Liver (tissue), 9 donors: ENCODE results near the gene NEK8. TPM values are rescaled to one million over a fixed set of nuclear protein-coding genes. Genes with fewer than 3 reads are reported as not detected.

ENCODE experiments used
- DNase-seq: peaks from one replicate; pipeline ENCODE4 v3.0.0-alpha.2; 2017; ENCODE audit warnings: low spot score
- H3K27ac ChIP-seq, 2 donors: one replicate each; pipeline ENCODE4 v1.7.0; 2013; ENCODE audit warnings: inconsistent platforms in 2 of 2, low read length in 2 of 2, control low read depth in 1 of 2, low read depth in 1 of 2, mild to moderate bottlenecking in 1 of 2
- H3K27me3 ChIP-seq, 4 donors: one replicate each; pipeline versions ENCODE4 v1.6.1 to v1.7.0; 2013; ENCODE audit warnings: low read length in 3 of 4, inconsistent platforms in 1 of 4, mild to moderate bottlenecking in 1 of 4, moderate library complexity in 1 of 4; ENCODE audit not compliant: control insufficient read depth in 4 of 4, insufficient read depth in 4 of 4
- H3K36me3 ChIP-seq, 4 donors: one replicate each; pipeline versions ENCODE4 v1.6.1 to v1.7.0; 2013; ENCODE audit warnings: low read length in 3 of 4, mild to moderate bottlenecking in 3 of 4, low read depth in 1 of 4, moderate library complexity in 1 of 4; ENCODE audit not compliant: control insufficient read depth in 4 of 4, insufficient read depth in 3 of 4
- H3K4me1 ChIP-seq, 4 donors: one replicate each; pipeline versions ENCODE4 v1.6.1 to v1.7.0; 2013; ENCODE audit warnings: low read length in 3 of 4, mild to moderate bottlenecking in 3 of 4, moderate library complexity in 1 of 4; ENCODE audit not compliant: control insufficient read depth in 4 of 4, insufficient read depth in 4 of 4
- H3K4me3 ChIP-seq, 3 donors: one replicate each; pipeline versions ENCODE4 v1.6.1 to v1.7.0; 2013; ENCODE audit warnings: low read length in 3 of 3, control low read depth in 1 of 3, low read depth in 1 of 3, mild to moderate bottlenecking in 1 of 3
- H3K9ac ChIP-seq, 2 donors: one replicate each; pipeline ENCODE4 v1.7.0; 2013; ENCODE audit warnings: low read length in 2 of 2, mild to moderate bottlenecking in 2 of 2, moderate library complexity in 2 of 2, control low read depth in 1 of 2, low read depth in 1 of 2
- H3K9me3 ChIP-seq, 4 donors: one replicate each; pipeline versions ENCODE4 v1.6.1 to v1.7.0; 2013; ENCODE audit warnings: low read length in 3 of 4; ENCODE audit not compliant: control insufficient read depth in 4 of 4
- EGR1 ChIP-seq, 2 donors: IDR thresholded peaks; 2 replicates each; pipeline ENCODE4 v1.6.1; 2016 to 2018; ENCODE audit warnings: antibody characterized with exemption in 2 of 2, low read depth in 2 of 2
- FOXA1 ChIP-seq: IDR thresholded peaks from 2 replicates; pipeline ENCODE4 v1.6.1; 2016; ENCODE audit warnings: antibody characterized with exemption
- FOXA2 ChIP-seq: IDR thresholded peaks from 2 replicates; pipeline ENCODE4 v1.6.1; 2016; ENCODE audit warnings: antibody characterized with exemption
- HNF4A ChIP-seq, 2 donors: conservative IDR thresholded peaks; 2 replicates each; pipeline ENCODE4 v1.6.1; 2016; ENCODE audit warnings: antibody characterized with exemption in 2 of 2, mild to moderate bottlenecking in 2 of 2
- JUND ChIP-seq, 2 donors: IDR thresholded peaks; 2 replicates each; pipeline ENCODE4 v1.6.1; 2016; ENCODE audit warnings: antibody characterized with exemption in 2 of 2
- NR2F2 ChIP-seq: IDR thresholded peaks from 2 replicates; pipeline ENCODE4 v1.6.1; 2016; ENCODE audit warnings: antibody characterized with exemption
- RAD21 ChIP-seq, 2 donors: IDR thresholded peaks; 2 replicates each; pipeline ENCODE4 v1.6.1; 2016; ENCODE audit warnings: antibody characterized with exemption in 2 of 2, mild to moderate bottlenecking in 2 of 2
- RXRA ChIP-seq, 2 donors: IDR thresholded peaks; 2 replicates each; pipeline ENCODE4 v1.6.1; 2017 to 2018; ENCODE audit warnings: antibody characterized with exemption in 2 of 2, mild to moderate bottlenecking in 1 of 2
- SP1 ChIP-seq: IDR thresholded peaks from 2 replicates; pipeline ENCODE4 v1.6.1; 2018; ENCODE audit warnings: antibody characterized with exemption, mild to moderate bottlenecking
- YY1 ChIP-seq: IDR thresholded peaks from 2 replicates; pipeline ENCODE4 v1.6.1; 2016; ENCODE audit warnings: antibody characterized with exemption, mild to moderate bottlenecking
- WGBS: extraction: QIAGEN DNeasy Blood & Tissue Kit; methylation state at CpG from one replicate; pipeline ENCODE4 v1.1.7; 2013; 5-methylcytosine and 5-hydroxymethylcytosine counted together
- polyA plus RNA-seq, 2 donors: library from polyadenylated mRNA; stranded (reverse) in 1 of 2; unstranded in 1 of 2; fragments of 200-250 nt in 1 of 2; fragments of >200 nt in 1 of 2; fragmentation: Nextera tagmentation in 1 of 2; extraction: Ambion mirVana in 1 of 2; gene quantifications; one replicate each; pipeline versions ENCODE4 v1.2.1 to v1.2.3, GENCODE V29; 2013 to 2015
- total RNA-seq, 2 donors: library from RNA; depleted of rRNA; stranded (reverse); fragments of >200 nt; gene quantifications; one replicate each; pipeline ENCODE4 v1.2.3, GENCODE V29; 2014
- TF ChIP-seq, protein P1 (sequence below): IDR thresholded peaks from 2 replicates; pipeline ENCODE4 v1.6.1; 2016; ENCODE audit warnings: antibody characterized with exemption, mild to moderate bottlenecking
- TF ChIP-seq, protein P2 (sequence below): fragments of 150-350 bp; IDR thresholded peaks from 2 replicates; pipeline ENCODE4 v1.5.1; 2017; ENCODE audit warnings: improper control_type of control experiment, low read depth, low read length; ENCODE audit not compliant: missing input control
- TF ChIP-seq, protein P3 (sequence below): IDR thresholded peaks from 2 replicates; pipeline ENCODE4 v1.6.1; 2016; ENCODE audit warnings: antibody characterized with exemption
- TF ChIP-seq, protein P4 (sequence below): IDR thresholded peaks from 2 replicates; pipeline ENCODE4 v1.6.1; 2016; ENCODE audit warnings: antibody characterized with exemption
- donor health status: healthy.
- donor health status: healthy.
- donor health status: healthy.
- donor health status: healthy.
- donor health status: healthy.

NEK8 gene
- total and polyA plus RNA-seq, 4 donors = 1.7 to 7.8 (median 4.5) TPM

DNA sequence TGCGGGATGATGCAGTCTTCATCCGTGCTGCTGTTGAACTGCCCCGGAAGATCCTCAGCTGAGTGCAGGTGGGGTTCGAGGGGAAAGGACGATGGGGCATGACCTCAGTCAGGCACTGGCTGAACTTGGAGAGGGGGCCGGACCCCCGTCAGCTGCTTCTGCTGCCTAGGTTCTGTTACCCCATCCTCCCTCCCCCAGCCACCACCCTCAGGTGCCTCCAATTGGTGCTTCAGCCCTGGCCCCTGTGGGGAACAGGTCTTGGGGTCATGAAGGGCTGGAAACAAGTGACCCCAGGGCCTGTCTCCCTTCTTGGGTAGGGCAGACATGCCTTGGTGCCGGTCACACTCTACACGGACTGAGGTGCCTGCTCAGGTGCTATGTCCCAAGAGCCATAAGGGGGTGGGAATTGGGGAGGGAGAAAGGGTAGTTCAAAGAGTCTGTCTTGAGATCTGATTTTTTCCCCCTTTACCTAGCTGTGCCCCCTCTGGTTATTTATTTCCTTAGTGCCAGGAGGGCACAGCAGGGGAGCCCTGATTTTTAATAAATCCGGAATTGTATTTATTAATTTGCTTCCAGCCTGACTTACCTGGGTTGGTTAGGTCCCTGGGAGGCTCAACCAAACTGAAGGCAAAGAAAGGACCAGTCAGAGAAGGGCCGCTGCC lies 21.1 kb downstream of the NEK8 start:
- Histone ChIP-seq H3K27me3 (no peaks in the 10 kb centered on the region), H3K27ac (no peak overlapping the region), H3K4me1 (peaks cover 12 to 41% (median 28%) of the 10 kb centered on the region in 4 donors), H3K9me3 (no peaks in the 10 kb centered on the region), H3K9ac (no peak overlapping the region), H3K36me3 (peaks cover 4 to 33% (median 22%) of the 10 kb centered on the region in 4 donors), H3K4me3 (no peak overlapping the region)
- no peak for DNase-seq
- WGBS = 53% methylated on average over 11 of the region's 11 CpGs
- TF ChIP-seq SP1 = no peak
- TF ChIP-seq YY1 = no peak
- TF ChIP-seq FOXA1 = peak; percentile 26

DNA sequence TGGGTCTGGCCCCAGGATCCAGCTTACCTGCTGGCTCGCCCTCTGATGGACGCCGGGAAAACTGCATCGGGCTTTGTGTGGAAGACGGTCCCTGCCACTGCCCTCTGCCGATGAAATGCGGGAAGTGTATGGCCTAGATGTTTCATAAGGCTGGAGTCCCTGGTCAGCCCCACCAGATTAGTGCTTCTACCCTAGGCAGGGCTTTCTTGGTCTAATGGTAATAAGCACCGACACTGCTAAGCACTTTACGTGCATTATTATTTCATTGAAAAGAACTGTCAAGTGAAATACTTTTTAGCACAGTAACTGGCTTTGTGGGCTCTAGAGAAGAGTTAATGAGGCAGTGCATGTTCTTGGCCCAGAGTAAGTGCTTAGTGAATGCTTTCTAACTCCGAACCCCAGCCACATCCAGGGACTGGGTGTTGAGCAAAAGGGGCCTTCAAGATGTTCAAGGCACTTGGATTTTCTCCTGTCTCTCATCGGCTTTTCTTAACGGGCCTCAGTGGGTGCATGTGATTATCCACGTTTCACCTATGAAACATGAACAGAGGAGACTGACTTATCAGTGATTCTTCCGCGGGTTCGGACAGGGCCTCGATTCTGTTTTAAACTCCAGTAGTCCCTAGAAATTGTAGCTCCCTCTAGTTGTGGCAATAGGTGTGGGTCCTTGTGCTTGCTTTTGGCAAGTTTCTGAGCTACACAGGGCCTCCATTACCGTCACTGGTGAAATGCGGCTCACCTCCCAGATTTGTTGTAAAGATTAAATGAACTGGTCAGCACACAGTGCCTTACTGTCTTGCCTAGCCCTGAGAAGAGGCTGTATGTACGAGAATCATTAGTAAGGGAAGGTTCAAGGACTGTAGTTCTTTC lies 21.8 kb downstream of the NEK8 start:
- no peak for TF ChIP-seq FOXA1
- TF ChIP-seq FOXA2 = peak; percentile 11
- TF ChIP-seq RXRA (IDR thresholded peaks at IDR 0.05) = peak; percentile 21 to 59
- TF ChIP-seq, protein P1, sequence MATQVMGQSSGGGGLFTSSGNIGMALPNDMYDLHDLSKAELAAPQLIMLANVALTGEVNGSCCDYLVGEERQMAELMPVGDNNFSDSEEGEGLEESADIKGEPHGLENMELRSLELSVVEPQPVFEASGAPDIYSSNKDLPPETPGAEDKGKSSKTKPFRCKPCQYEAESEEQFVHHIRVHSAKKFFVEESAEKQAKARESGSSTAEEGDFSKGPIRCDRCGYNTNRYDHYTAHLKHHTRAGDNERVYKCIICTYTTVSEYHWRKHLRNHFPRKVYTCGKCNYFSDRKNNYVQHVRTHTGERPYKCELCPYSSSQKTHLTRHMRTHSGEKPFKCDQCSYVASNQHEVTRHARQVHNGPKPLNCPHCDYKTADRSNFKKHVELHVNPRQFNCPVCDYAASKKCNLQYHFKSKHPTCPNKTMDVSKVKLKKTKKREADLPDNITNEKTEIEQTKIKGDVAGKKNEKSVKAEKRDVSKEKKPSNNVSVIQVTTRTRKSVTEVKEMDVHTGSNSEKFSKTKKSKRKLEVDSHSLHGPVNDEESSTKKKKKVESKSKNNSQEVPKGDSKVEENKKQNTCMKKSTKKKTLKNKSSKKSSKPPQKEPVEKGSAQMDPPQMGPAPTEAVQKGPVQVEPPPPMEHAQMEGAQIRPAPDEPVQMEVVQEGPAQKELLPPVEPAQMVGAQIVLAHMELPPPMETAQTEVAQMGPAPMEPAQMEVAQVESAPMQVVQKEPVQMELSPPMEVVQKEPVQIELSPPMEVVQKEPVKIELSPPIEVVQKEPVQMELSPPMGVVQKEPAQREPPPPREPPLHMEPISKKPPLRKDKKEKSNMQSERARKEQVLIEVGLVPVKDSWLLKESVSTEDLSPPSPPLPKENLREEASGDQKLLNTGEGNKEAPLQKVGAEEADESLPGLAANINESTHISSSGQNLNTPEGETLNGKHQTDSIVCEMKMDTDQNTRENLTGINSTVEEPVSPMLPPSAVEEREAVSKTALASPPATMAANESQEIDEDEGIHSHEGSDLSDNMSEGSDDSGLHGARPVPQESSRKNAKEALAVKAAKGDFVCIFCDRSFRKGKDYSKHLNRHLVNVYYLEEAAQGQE = peak; percentile 35
- peak in 1 of 2 donors; percentile 20 for TF ChIP-seq JUND (IDR thresholded peaks at IDR 0.05)
- TF ChIP-seq, protein P2, sequence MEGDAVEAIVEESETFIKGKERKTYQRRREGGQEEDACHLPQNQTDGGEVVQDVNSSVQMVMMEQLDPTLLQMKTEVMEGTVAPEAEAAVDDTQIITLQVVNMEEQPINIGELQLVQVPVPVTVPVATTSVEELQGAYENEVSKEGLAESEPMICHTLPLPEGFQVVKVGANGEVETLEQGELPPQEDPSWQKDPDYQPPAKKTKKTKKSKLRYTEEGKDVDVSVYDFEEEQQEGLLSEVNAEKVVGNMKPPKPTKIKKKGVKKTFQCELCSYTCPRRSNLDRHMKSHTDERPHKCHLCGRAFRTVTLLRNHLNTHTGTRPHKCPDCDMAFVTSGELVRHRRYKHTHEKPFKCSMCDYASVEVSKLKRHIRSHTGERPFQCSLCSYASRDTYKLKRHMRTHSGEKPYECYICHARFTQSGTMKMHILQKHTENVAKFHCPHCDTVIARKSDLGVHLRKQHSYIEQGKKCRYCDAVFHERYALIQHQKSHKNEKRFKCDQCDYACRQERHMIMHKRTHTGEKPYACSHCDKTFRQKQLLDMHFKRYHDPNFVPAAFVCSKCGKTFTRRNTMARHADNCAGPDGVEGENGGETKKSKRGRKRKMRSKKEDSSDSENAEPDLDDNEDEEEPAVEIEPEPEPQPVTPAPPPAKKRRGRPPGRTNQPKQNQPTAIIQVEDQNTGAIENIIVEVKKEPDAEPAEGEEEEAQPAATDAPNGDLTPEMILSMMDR = peak; percentile 100
- TF ChIP-seq YY1 = peak; percentile 58
- TF ChIP-seq NR2F2 = peak; percentile 40
- TF ChIP-seq EGR1 (IDR thresholded peaks at IDR 0.05; ENCODE audit: low read depth in 2 of 2) = no peak
- TF ChIP-seq, protein P3, sequence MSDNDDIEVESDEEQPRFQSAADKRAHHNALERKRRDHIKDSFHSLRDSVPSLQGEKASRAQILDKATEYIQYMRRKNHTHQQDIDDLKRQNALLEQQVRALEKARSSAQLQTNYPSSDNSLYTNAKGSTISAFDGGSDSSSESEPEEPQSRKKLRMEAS = peak; percentile 33
- TF ChIP-seq RAD21 (IDR thresholded peaks at IDR 0.05) = peak; percentile 94
- peak; percentile 26 to 27 for TF ChIP-seq HNF4A (conservative IDR thresholded peaks at IDR 0.05)
- TF ChIP-seq, protein P4, sequence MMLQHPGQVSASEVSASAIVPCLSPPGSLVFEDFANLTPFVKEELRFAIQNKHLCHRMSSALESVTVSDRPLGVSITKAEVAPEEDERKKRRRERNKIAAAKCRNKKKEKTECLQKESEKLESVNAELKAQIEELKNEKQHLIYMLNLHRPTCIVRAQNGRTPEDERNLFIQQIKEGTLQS = no peak
- Histone ChIP-seq H3K27me3 (no peaks in the 10 kb centered on the region), H3K36me3 (peaks cover 4 to 33% (median 22%) of the 10 kb centered on the region in 4 donors), H3K27ac (no peak overlapping the region), H3K9ac (no peak overlapping the region), H3K4me1 (peaks cover 12 to 40% (median 28%) of the 10 kb centered on the region in 4 donors), H3K4me3 (no peak overlapping the region), H3K9me3 (no peaks in the 10 kb centered on the region)
- DNase-seq = peak; percentile 94
- 35% methylated on average over 20 of the region's 20 CpGs for WGBS
